H1 (cell line): ENCODE data around the gene SMOC2. TPM values are rescaled to one million over a fixed set of nuclear protein-coding genes. Genes with fewer than 3 reads are reported as not detected.

Experiments used
- CTCF ChIA-PET: fragments of 300-600 bp; sonication (Branson Sonifier 250); formaldehyde crosslinking; loops from one replicate; lab custom pipeline; 2021; ENCODE audit not compliant: partially characterized antibody; lab: Charles Lee
- POLR2A ChIA-PET: fragments of 300-600 bp; sonication (Branson Sonifier 250); formaldehyde crosslinking; loops from one replicate; lab custom pipeline; 2021; ENCODE audit warnings: inconsistent platforms; ENCODE audit not compliant: partially characterized antibody; lab: Charles Lee
- DNase-seq, 2 experiments: peaks; one replicate each; pipeline versions ENCODE4 v3.0.0 to v3.0.0-alpha.2; 2010 to 2022; ENCODE audit warnings: low spot score in 2 of 2, low read depth in 1 of 2, mixed read lengths in 1 of 2
- FAIRE-seq: peaks from 2 replicates; lab custom pipeline; 2011; peaks lifted over from hg19 to GRCh38; lab: Jason Lieb, UNC
- H2AFZ ChIP-seq: 2 replicates; pipeline ENCODE4 v1.8.1; 2012; ENCODE audit warnings: low read length, inconsistent platforms
- H2AK5ac ChIP-seq: 2 replicates; pipeline ENCODE4 v1.6.1; 2013; ENCODE audit warnings: low read depth, low read length
- H2BK120ac ChIP-seq: replicated peaks from 2 replicates; pipeline ENCODE3; 2013; ENCODE audit warnings: low read depth, low read length, inconsistent platforms
- H2BK12ac ChIP-seq: 2 replicates; pipeline ENCODE4 v1.6.1; 2013; ENCODE audit warnings: low read depth, low read length
- H2BK15ac ChIP-seq: 2 replicates; pipeline ENCODE4 v1.6.1; 2013; ENCODE audit warnings: low read length
- H2BK20ac ChIP-seq: 2 replicates; pipeline ENCODE4 v1.6.1; 2013; ENCODE audit warnings: low read length
- H2BK5ac ChIP-seq: 2 replicates; pipeline ENCODE4 v1.6.1; 2013; ENCODE audit warnings: low read depth, low read length
- H3K14ac ChIP-seq: 2 replicates; pipeline ENCODE4 v1.6.1; 2013; ENCODE audit warnings: inconsistent platforms; ENCODE audit not compliant: insufficient read length
- H3K18ac ChIP-seq: 2 replicates; pipeline ENCODE4 v1.6.1; 2013; ENCODE audit warnings: low read length; ENCODE audit errors: extremely low read depth
- H3K23ac ChIP-seq: 2 replicates; pipeline ENCODE4 v1.6.1; 2013; ENCODE audit warnings: inconsistent platforms; ENCODE audit not compliant: insufficient read length
- H3K23me2 ChIP-seq: 2 replicates; pipeline ENCODE4 v1.6.1; 2013; ENCODE audit warnings: low read depth, low read length
- H3K27ac ChIP-seq: 2 replicates; pipeline ENCODE4 v1.6.1; 2011; ENCODE audit warnings: low read depth, low read length, inconsistent platforms
- H3K27me3 ChIP-seq, 4 experiments: replicated peaks in 1 of 4; 1 replicate in 1 of 4; 2 replicates in 3 of 4; pipeline versions ENCODE4 v1.6.1 to v1.8.1; 2011 to 2013; ENCODE audit warnings: low read length in 3 of 4, mild to moderate bottlenecking in 3 of 4, inconsistent platforms in 2 of 4, mixed read lengths in 2 of 4, moderate library complexity in 1 of 4; ENCODE audit not compliant: control insufficient read depth in 3 of 4, insufficient read depth in 3 of 4; ENCODE audit errors: extremely low read depth in 1 of 4
- H3K36me3 ChIP-seq, 4 experiments: 2 replicates each; pipeline versions ENCODE4 v1.6.1 to v1.8.1; 2011 to 2013; ENCODE audit warnings: mild to moderate bottlenecking in 4 of 4, low read length in 3 of 4, moderate library complexity in 2 of 4, control low read depth in 1 of 4, inconsistent platforms in 1 of 4; ENCODE audit not compliant: insufficient read depth in 4 of 4, control insufficient read depth in 2 of 4
- H3K4ac ChIP-seq: replicated peaks from 2 replicates; pipeline ENCODE3; 2013; ENCODE audit warnings: low read length, low read depth, mixed read lengths, inconsistent platforms; ENCODE audit not compliant: insufficient read length
- H3K4me1 ChIP-seq, 4 experiments: replicated peaks in 1 of 4; 1 replicate in 1 of 4; 2 replicates in 3 of 4; pipeline versions ENCODE4 v1.6.1 to v1.8.1; 2011 to 2013; ENCODE audit warnings: low read length in 3 of 4, inconsistent platforms in 2 of 4, mixed read lengths in 1 of 4; ENCODE audit not compliant: insufficient read depth in 4 of 4, control insufficient read depth in 3 of 4
- H3K4me2 ChIP-seq, 2 experiments: 2 replicates each; pipeline versions ENCODE4 v1.6.1 to v1.8.1; 2011 to 2013; ENCODE audit warnings: low read depth in 2 of 2, low read length in 2 of 2, control low read depth in 1 of 2, inconsistent platforms in 1 of 2, mild to moderate bottlenecking in 1 of 2; ENCODE audit not compliant: insufficient read depth in 1 of 2
- H3K4me3 ChIP-seq, 4 experiments: fragments of 200-600, 300-600 bp in 1 of 4; sonication (generic), shearing (Covaris generic), sonication (Bioruptor Twin) in 1 of 4; 2 replicates each; pipeline versions ENCODE4 v1.5.1 to v1.8.1; 2011 to 2016; ENCODE audit warnings: low read length in 4 of 4, low read depth in 3 of 4, control low read depth in 2 of 4, inconsistent platforms in 2 of 4, mild to moderate bottlenecking in 2 of 4, mixed read lengths in 1 of 4, moderate library complexity in 1 of 4; ENCODE audit not compliant: insufficient read depth in 2 of 4; ENCODE audit errors: extremely low read depth in 1 of 4
- H3K56ac ChIP-seq: replicated peaks from 2 replicates; pipeline ENCODE3; 2013; ENCODE audit warnings: low read depth, mild to moderate bottlenecking, mixed read lengths, low read length, inconsistent platforms; ENCODE audit not compliant: insufficient read length
- H3K79me1 ChIP-seq: 2 replicates; pipeline ENCODE4 v1.6.1; 2013; ENCODE audit warnings: low read depth, low read length, control low read depth
- H3K79me2 ChIP-seq, 2 experiments: 2 replicates each; pipeline versions ENCODE4 v1.6.1 to v1.8.1; 2012 to 2013; ENCODE audit warnings: low read length in 2 of 2, mild to moderate bottlenecking in 2 of 2, inconsistent platforms in 1 of 2; ENCODE audit not compliant: insufficient read depth in 2 of 2, control insufficient read depth in 1 of 2
- H3K9ac ChIP-seq, 4 experiments: replicated peaks in 1 of 4; 1 replicate in 1 of 4; 2 replicates in 3 of 4; pipeline versions ENCODE4 v1.6.1 to v1.8.1; 2011 to 2013; ENCODE audit warnings: low read depth in 3 of 4, low read length in 3 of 4, control low read depth in 2 of 4, mild to moderate bottlenecking in 2 of 4, moderate library complexity in 2 of 4, inconsistent platforms in 1 of 4; ENCODE audit errors: extremely low read depth in 1 of 4
- H3K9me3 ChIP-seq, 2 experiments: 2 replicates each; pipeline versions ENCODE4 v1.6.1 to v1.8.1; 2012 to 2013; ENCODE audit warnings: mild to moderate bottlenecking in 2 of 2, moderate library complexity in 2 of 2, control low read depth in 1 of 2, inconsistent platforms in 1 of 2, low read depth in 1 of 2, low read length in 1 of 2, mixed read lengths in 1 of 2; ENCODE audit not compliant: insufficient read depth in 2 of 2
- H4K20me1 ChIP-seq, 2 experiments: replicated peaks in 1 of 2; 2 replicates each; pipeline versions ENCODE3 to v1.8.1; 2011 to 2013; ENCODE audit warnings: inconsistent platforms in 2 of 2, low read length in 2 of 2, mild to moderate bottlenecking in 1 of 2; ENCODE audit not compliant: insufficient read depth in 2 of 2, control insufficient read depth in 1 of 2
- H4K5ac ChIP-seq: 2 replicates; pipeline ENCODE4 v1.6.1; 2013; ENCODE audit warnings: low read length, low read depth, mixed read lengths, inconsistent platforms; ENCODE audit not compliant: insufficient read length
- H4K8ac ChIP-seq: 2 replicates; pipeline ENCODE4 v1.8.0; 2013; ENCODE audit warnings: mild to moderate bottlenecking, moderate library complexity, low read length, inconsistent platforms; ENCODE audit not compliant: insufficient read depth; ENCODE audit errors: extremely low read depth
- H4K91ac ChIP-seq: replicated peaks from 2 replicates; pipeline ENCODE3; 2013; ENCODE audit warnings: low read length, mixed read lengths, inconsistent platforms; ENCODE audit not compliant: insufficient read length
- ASH2L ChIP-seq: fragments of 200-600, 300-600 bp; sonication (generic); IDR thresholded peaks from one replicate; pipeline ENCODE4 v1.7.1; 2017; ENCODE audit warnings: low read length
- BCL11A ChIP-seq, 2 experiments: IDR thresholded peaks; one replicate each; pipeline ENCODE4 v1.6.1; 2011; ENCODE audit warnings: low read depth in 2 of 2, low read length in 2 of 2, mild to moderate bottlenecking in 2 of 2
- BRCA1 ChIP-seq: IDR thresholded peaks from 2 replicates; pipeline ENCODE4 v1.6.1; 2012; ENCODE audit warnings: low read depth, low read length, improper control_type of control experiment
- CBX5 ChIP-seq: fragments of 300-800, 300-1000 bp; sonication (generic); IDR thresholded peaks from 2 replicates; pipeline ENCODE4 v1.7.1; 2016; ENCODE audit warnings: antibody characterized with exemption, low read length, low read depth
- CBX8 ChIP-seq: fragments of 300-800, 300-1000 bp; sonication (generic); IDR thresholded peaks from 2 replicates; pipeline ENCODE4 v1.7.1; 2016; ENCODE audit warnings: low read depth, low read length, borderline replicate concordance
- HDAC2 ChIP-seq, 2 experiments: fragments of 300-600 bp in 1 of 2; sonication (generic) in 1 of 2; IDR thresholded peaks; 2 replicates each; pipeline ENCODE4 v1.6.1; 2011 to 2012; ENCODE audit warnings: low read depth in 2 of 2, low read length in 2 of 2, mild to moderate bottlenecking in 2 of 2, moderate library complexity in 2 of 2, borderline replicate concordance in 1 of 2, inconsistent platforms in 1 of 2
- HDAC6 ChIP-seq: IDR thresholded peaks from one replicate; pipeline ENCODE4 v1.7.1; 2012; ENCODE audit warnings: low read depth, mild to moderate bottlenecking, inconsistent platforms, low read length, moderate library complexity
- KDM4A ChIP-seq: IDR thresholded peaks from one replicate; pipeline ENCODE4 v1.7.1; 2012; ENCODE audit warnings: low read depth, mild to moderate bottlenecking, moderate library complexity, low read length, inconsistent platforms; ENCODE audit not compliant: severe bottlenecking
- NRF1 ChIP-seq: IDR thresholded peaks from 2 replicates; pipeline ENCODE4 v1.6.1; 2011; ENCODE audit warnings: mild to moderate bottlenecking, low read depth, low read length, improper control_type of control experiment
- SP4 ChIP-seq: IDR thresholded peaks from 2 replicates; pipeline ENCODE4 v1.6.1; 2012; ENCODE audit warnings: low read length, inconsistent platforms
- USF2 ChIP-seq: IDR thresholded peaks from 2 replicates; pipeline ENCODE4 v1.6.1; 2011; ENCODE audit warnings: low read length, improper control_type of control experiment
- YY1 ChIP-seq: IDR thresholded peaks from 2 replicates; pipeline ENCODE4 v1.6.1; 2011; ENCODE audit warnings: low read depth, mild to moderate bottlenecking, low read length
- WGBS, 2 experiments: shearing (Covaris generic) in 1 of 2; methylation state at CpG; one replicate each; pipeline versions ENCODE4 v1.1.6 to v1.1.7; 2013 to 2015; ENCODE audit warnings: low lambda C conversion rate in 2 of 2, mixed read lengths in 2 of 2, inconsistent platforms in 1 of 2, low coverage in 1 of 2, missing lambda C conversion rate in 1 of 2; ENCODE audit not compliant: insufficient replicate concordance in 2 of 2, insufficient coverage in 1 of 2, insufficient read length in 1 of 2; ENCODE audit errors: extremely low coverage in 1 of 2, missing lambda C conversion rate in 1 of 2; 5-methylcytosine and 5-hydroxymethylcytosine counted together
- polyA plus RNA-seq, 7 experiments: library from polyadenylated mRNA; depleted of rRNA in 3 of 7; stranded (reverse) in 5 of 7; unstranded in 2 of 7; fragments of >200 nt in 5 of 7; fragments of 200-250 nt in 2 of 7; gene quantifications; 1 replicate in 5 of 7; 2 replicates in 1 of 7; 4 replicates in 1 of 7; pipeline versions ENCODE4 v1.2.1 to v1.2.3, GENCODE V29; 2011 to 2013; ENCODE audit warnings: missing spikeins in 2 of 7, mixed read lengths in 2 of 7
- total RNA-seq: library from RNA; stranded (reverse); fragmentation: NEBNext Ultra II Directional; extraction: Animal tissue kit (Norgen Biotek cat#: 25700); gene quantifications from 2 replicates; pipeline ENCODE4 v1.2.1, GENCODE V29; 2021

Gene SMOC2
- total and polyA plus RNA-seq, 2 of the 8 experiments (the other 6 are each of a cell fraction or from before 2014, with no cell fraction given): 7.7 to 8.5 TPM

DNA sequence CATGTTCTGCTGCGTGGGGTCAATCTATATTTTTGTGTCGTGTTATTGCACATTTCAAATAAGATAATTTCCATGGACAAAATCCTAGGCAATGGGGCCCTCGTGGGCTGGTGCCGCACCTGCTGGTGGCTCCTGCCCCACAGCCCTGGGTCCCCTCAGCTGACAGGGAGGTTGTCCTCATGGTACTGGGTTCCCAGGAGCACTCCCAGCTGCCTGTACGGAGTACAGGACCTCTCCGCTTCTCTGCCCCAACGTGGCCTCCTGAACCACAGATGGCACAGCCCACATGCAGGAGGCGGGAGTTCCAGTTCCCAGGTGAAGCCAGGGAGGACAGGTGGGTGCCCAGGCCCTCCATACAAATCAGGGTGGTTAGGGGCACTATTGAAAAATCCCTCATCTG lies 243.5 kb downstream of the SMOC2 start:
- Histone ChIP-seq H4K20me1 (no peaks in the 10 kb centered on the region), H2BK12ac (no peak overlapping the region), H3K23ac (no peak overlapping the region), H2BK15ac (no peak overlapping the region), H3K4me3 (no peak overlapping the region), H2AK5ac (no peak overlapping the region), H3K14ac (no peak overlapping the region), H4K5ac (no peak overlapping the region), H3K27ac (no peak overlapping the region), H2BK5ac (no peak overlapping the region), H3K27me3 (no peaks in the 10 kb centered on the region), H2AFZ (no peak overlapping the region), H4K91ac (no peak overlapping the region), H3K79me2 (no peaks in the 10 kb centered on the region), H3K9me3 (no peaks in the 10 kb centered on the region), H3K4ac (no peak overlapping the region), H3K4me2 (no peak overlapping the region), H2BK20ac (no peak overlapping the region), H3K23me2 (no peaks in the 10 kb centered on the region), H2BK120ac (no peak overlapping the region), H3K79me1 (no peaks in the 10 kb centered on the region), H3K36me3 (no peaks in the 10 kb centered on the region), H3K18ac (no peak overlapping the region), H3K9ac (no peak overlapping the region), H4K8ac (no peak overlapping the region), H3K56ac (no peak overlapping the region), H3K4me1 (peaks cover 0 to 10% (median 8%) of the 10 kb centered on the region in 4 experiments; a peak in 6 of 7 replicates)
- ChIA-PET CTCF (no interaction called here), POLR2A (no interaction called here)
- FAIRE-seq: no peak
- peak in 1 of 2 experiments; percentile 28 for DNase-seq
- 74% methylated on average over 8 of the region's 8 CpGs; no CpG with 5 or more reads in 1 of the 2 experiments for WGBS, 2 experiments
- no peak for TF ChIP-seq NRF1
- TF ChIP-seq USF2: no peak
- no peak for TF ChIP-seq CBX5
- TF ChIP-seq BCL11A (IDR thresholded peaks at IDR 0.05; ENCODE audit: low read depth in 2 of 2, low read length in 2 of 2): no peak
- TF ChIP-seq ASH2L: no peak
- TF ChIP-seq YY1: no peak
- no peak for TF ChIP-seq HDAC6
- TF ChIP-seq CBX8: no peak
- TF ChIP-seq SP4: no peak
- TF ChIP-seq KDM4A: no peak
- no peak for TF ChIP-seq BRCA1
- no peak for TF ChIP-seq HDAC2 (IDR thresholded peaks at IDR 0.05; ENCODE audit: borderline replicate concordance in 1 of 2, low read depth in 2 of 2, low read length in 2 of 2)
